Keratinocyte (primary cell): ENCODE data around the gene TLE7.

Experiments
- EZH2 ChIP-seq: IDR thresholded peaks from one replicate; pipeline ENCODE4 v1.6.1; 2012; ENCODE audit warnings: inconsistent platforms, mild to moderate bottlenecking, low read length, moderate library complexity
- TF ChIP-seq, protein P1 (sequence below), 3 experiments: IDR thresholded peaks in 1 of 3; conservative IDR thresholded peaks in 1 of 3; optimal IDR thresholded peaks in 1 of 3; 2 replicates in 2 of 3; 3 replicates in 1 of 3; pipeline versions ENCODE3 to v1.5.1; 2011; ENCODE audit warnings: low read length in 3 of 3, mild to moderate bottlenecking in 3 of 3, moderate library complexity in 2 of 3, control low read depth in 1 of 3, inconsistent platforms in 1 of 3; ENCODE audit not compliant: insufficient read depth in 2 of 3; ENCODE audit errors: extremely low read depth in 1 of 3

DNA sequence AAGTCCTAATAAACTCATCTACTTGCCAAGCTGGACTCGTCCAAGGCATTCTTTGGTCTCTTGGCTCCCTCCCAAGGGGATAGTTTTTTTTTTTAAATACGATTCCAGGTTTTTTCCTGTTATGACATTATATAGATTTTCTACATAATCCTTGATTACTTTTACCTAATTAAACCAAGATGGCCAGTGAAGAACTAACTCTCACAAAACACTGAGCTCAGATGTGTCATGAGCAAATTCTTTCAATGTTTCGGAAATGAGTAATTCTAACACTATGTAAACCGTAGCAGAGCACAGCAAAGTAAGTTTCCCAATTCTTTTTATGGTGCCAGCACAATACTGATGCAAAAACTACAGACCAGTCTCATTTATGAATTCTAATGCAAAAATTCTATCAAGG, 18.4 kb upstream of the TLE7 start:
- TF ChIP-seq, protein P1, sequence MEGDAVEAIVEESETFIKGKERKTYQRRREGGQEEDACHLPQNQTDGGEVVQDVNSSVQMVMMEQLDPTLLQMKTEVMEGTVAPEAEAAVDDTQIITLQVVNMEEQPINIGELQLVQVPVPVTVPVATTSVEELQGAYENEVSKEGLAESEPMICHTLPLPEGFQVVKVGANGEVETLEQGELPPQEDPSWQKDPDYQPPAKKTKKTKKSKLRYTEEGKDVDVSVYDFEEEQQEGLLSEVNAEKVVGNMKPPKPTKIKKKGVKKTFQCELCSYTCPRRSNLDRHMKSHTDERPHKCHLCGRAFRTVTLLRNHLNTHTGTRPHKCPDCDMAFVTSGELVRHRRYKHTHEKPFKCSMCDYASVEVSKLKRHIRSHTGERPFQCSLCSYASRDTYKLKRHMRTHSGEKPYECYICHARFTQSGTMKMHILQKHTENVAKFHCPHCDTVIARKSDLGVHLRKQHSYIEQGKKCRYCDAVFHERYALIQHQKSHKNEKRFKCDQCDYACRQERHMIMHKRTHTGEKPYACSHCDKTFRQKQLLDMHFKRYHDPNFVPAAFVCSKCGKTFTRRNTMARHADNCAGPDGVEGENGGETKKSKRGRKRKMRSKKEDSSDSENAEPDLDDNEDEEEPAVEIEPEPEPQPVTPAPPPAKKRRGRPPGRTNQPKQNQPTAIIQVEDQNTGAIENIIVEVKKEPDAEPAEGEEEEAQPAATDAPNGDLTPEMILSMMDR (optimal IDR thresholded peaks at IDR 0.05 in 1 of 3, IDR thresholded peaks at IDR 0.05 in 1 of 3, conservative IDR thresholded peaks at IDR 0.05 in 1 of 3; ENCODE audit: extremely low read depth in 1 of 3, insufficient read depth in 2 of 3, low read length in 3 of 3): no peak
- TF ChIP-seq EZH2: no peak
